Smooth muscle cell (in vitro differentiated cells): ENCODE measurements around the gene PPM1J. TPM values are rescaled to one million over a fixed set of nuclear protein-coding genes. Genes with fewer than 3 reads are reported as not detected.

Experiments used
- DNase-seq: peaks from one replicate; lab custom pipeline; 2025; ENCODE audit not compliant: unreplicated experiment; lab: John Stamatoyannopoulos, UW
- H2AFZ ChIP-seq: fragments of 200-600 bp; sonication (generic); 2 replicates; pipeline ENCODE4 v1.6.0; 2016; ENCODE audit warnings: antibody characterized with exemption, low read depth, mild to moderate bottlenecking
- H3F3A ChIP-seq: fragments of 200-600 bp; sonication (generic); 2 replicates; pipeline ENCODE4 v1.6.0; 2017; ENCODE audit warnings: antibody characterized with exemption, low read depth
- H3K27ac ChIP-seq: fragments of 200-600 bp; sonication (generic); 2 replicates; pipeline ENCODE4 v1.5.1; 2016; ENCODE audit warnings: low read depth, mild to moderate bottlenecking
- H3K27me3 ChIP-seq: fragments of 200-600 bp; sonication (generic); 2 replicates; pipeline ENCODE4 v1.6.1; 2016; ENCODE audit warnings: low read depth, mild to moderate bottlenecking
- H3K36me3 ChIP-seq: fragments of 200-600 bp; sonication (generic); 2 replicates; pipeline ENCODE4 v1.5.1; 2016; ENCODE audit warnings: low read depth
- H3K4me1 ChIP-seq: fragments of 200-600 bp; sonication (generic); 2 replicates; pipeline ENCODE4 v1.5.1; 2016; ENCODE audit warnings: low read depth
- H3K4me2 ChIP-seq: fragments of 200-600 bp; sonication (generic); 2 replicates; pipeline ENCODE4 v1.6.0; 2016; ENCODE audit warnings: mild to moderate bottlenecking
- H3K4me3 ChIP-seq: fragments of 200-600 bp; sonication (generic); 2 replicates; pipeline ENCODE4 v1.5.1; 2016; ENCODE audit warnings: mild to moderate bottlenecking
- H3K79me2 ChIP-seq: fragments of 200-600 bp; sonication (generic); 2 replicates; pipeline ENCODE4 v1.6.0; 2016; ENCODE audit warnings: low read depth, mild to moderate bottlenecking
- H3K9ac ChIP-seq: fragments of 200-600 bp; sonication (generic); 2 replicates; pipeline ENCODE4 v1.6.0; 2016; ENCODE audit warnings: low read depth
- H3K9me3 ChIP-seq: fragments of 200-600 bp; sonication (generic); replicated peaks from 2 replicates; pipeline ENCODE4 v1.5.1; 2016; ENCODE audit warnings: low read depth
- H4K20me1 ChIP-seq: fragments of 200-600 bp; sonication (generic); 2 replicates; pipeline ENCODE4 v1.6.0; 2016; ENCODE audit warnings: low read depth
- WGBS: methylation state at CpG from one replicate; pipeline ENCODE4 v1.1.7; 2016; ENCODE audit warnings: low lambda C conversion rate; 5-methylcytosine and 5-hydroxymethylcytosine counted together
- polyA plus RNA-seq: library from polyadenylated mRNA; unstranded; fragments of >200 nt; fragmentation: Nextera tagmentation; extraction: Ambion mirVana; gene quantifications from 2 replicates; pipeline ENCODE4 v1.2.1, GENCODE V29; 2016
- total RNA-seq: library from RNA; depleted of rRNA; stranded (reverse); fragments of >200 nt; gene quantifications from 2 replicates; pipeline ENCODE4 v1.2.3, GENCODE V29; 2014
- TF ChIP-seq, protein P1 (sequence below): fragments of 200-600 bp; sonication (generic); IDR thresholded peaks from 2 replicates; pipeline ENCODE4 v1.5.1; 2017; ENCODE audit warnings: borderline replicate concordance, mild to moderate bottlenecking, antibody characterized with exemption; ENCODE audit not compliant: insufficient read depth, poor library complexity, severe bottlenecking

PPM1J gene
- total and polyA plus RNA-seq, 2 experiments from 2014 or later: 1.2 to 5.2 TPM

DNA sequence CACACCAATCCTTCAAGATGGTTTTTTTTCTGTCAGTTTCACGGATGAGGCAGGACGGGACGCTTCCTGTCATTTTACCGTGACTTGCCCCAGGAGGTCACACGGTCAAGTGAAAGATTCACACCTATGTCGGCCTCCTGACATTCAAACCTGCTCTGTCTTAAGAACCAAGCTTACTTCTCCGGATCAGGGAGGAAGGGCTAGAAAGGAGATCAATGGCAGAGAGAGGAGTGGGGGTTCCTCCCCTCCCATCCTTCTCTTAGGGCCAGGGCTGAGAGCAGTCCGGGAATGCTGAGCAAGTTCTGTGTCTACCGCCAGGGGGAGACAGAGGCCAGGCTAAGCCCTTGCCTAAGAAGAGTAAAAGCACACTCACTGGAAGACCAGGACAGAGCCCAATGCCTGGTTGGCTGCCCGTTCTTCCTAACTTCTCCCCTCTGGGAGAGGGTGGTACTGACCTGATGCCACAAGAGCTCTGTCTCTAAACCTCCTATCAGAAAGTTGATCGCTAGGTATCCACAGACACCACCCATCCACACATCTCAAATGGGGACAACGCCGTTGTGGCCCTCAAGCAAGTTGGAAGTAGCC, 1.1 kb upstream of the PPM1J start:
- peak overlapping the region; percentile 61 for H3K4me3 ChIP-seq
- H3K27me3 ChIP-seq: peaks cover 6% of the 10 kb centered on the region
- 18% methylated on average over 13 of the region's 13 CpGs for WGBS
- H3K4me1 ChIP-seq: peaks cover 11% of the 10 kb centered on the region
- H3K36me3 ChIP-seq: no peaks in the 10 kb centered on the region
- TF ChIP-seq, protein P1, sequence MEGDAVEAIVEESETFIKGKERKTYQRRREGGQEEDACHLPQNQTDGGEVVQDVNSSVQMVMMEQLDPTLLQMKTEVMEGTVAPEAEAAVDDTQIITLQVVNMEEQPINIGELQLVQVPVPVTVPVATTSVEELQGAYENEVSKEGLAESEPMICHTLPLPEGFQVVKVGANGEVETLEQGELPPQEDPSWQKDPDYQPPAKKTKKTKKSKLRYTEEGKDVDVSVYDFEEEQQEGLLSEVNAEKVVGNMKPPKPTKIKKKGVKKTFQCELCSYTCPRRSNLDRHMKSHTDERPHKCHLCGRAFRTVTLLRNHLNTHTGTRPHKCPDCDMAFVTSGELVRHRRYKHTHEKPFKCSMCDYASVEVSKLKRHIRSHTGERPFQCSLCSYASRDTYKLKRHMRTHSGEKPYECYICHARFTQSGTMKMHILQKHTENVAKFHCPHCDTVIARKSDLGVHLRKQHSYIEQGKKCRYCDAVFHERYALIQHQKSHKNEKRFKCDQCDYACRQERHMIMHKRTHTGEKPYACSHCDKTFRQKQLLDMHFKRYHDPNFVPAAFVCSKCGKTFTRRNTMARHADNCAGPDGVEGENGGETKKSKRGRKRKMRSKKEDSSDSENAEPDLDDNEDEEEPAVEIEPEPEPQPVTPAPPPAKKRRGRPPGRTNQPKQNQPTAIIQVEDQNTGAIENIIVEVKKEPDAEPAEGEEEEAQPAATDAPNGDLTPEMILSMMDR: peak; percentile 93
- H3K4me2 ChIP-seq: peak overlapping the region; percentile 87
- no peak overlapping the region for H3K27ac ChIP-seq
- no peaks in the 10 kb centered on the region for H3K79me2 ChIP-seq
- H3K9me3 ChIP-seq: no peaks in the 10 kb centered on the region
- no peaks in the 10 kb centered on the region for H3F3A ChIP-seq
- no peaks in the 10 kb centered on the region for H4K20me1 ChIP-seq
- DNase-seq: peak; percentile 55
- H2AFZ ChIP-seq: peak overlapping the region; percentile 84
- no peak overlapping the region for H3K9ac ChIP-seq

DNA sequence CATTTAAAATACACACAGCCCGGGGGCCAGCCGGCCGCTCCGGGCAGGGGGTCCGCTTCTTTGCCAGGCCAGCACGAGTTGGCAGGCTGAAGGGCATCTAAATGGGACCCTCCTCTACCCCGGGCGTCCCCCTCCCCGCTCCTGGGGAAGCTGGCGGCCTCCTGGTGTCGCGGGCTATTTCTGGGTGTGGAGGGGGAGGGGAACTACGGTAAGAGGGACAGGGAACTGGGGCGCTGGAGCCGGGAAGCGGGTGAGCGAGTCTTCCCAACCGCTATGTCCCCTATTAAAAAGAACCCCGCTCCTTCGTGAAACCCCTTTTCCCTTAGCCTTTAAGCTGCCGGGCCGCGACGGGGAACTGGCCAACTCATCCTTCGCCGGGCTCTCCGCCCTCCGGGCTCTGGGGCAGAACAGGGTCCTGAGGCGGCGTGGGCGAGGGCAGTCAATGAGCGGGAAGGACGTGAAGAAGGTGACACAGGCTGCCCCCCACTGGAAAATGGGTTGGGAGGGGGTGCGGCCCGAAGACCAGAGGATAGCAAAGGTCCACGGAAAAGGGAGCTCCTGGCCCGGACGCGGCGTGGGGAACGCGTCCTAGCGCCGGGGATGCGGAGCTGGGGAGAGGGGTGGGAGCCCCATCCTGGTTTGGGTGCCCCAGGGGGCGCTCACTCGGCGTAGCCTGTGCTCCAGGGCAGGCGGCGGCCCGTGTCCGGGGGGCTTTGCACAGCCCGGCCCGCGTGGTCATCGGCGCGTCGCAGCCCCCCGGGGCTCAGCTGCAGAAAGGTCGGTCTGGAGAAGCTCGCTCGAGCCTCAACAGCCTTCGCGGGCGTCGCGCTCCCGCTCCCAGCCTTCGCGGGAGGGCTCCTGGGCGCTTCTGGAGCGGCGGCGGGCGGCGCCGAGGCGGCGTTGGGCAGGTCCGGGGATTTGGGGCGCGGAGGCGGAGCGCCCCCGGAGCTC, 544 bp downstream of the PPM1J start:
- H3K27ac ChIP-seq: no peak overlapping the region
- no peaks in the 10 kb centered on the region for H3K79me2 ChIP-seq
- H3K36me3 ChIP-seq: no peaks in the 10 kb centered on the region
- no peaks in the 10 kb centered on the region for H3F3A ChIP-seq
- H3K27me3 ChIP-seq: peaks cover 2% of the 10 kb centered on the region
- peak overlapping the region; percentile 61 for H3K4me3 ChIP-seq
- WGBS: 1% methylated on average over 84 of the region's 86 CpGs
- H2AFZ ChIP-seq: peak overlapping the region; percentile 79
- DNase-seq: peak; percentile 52
- peak overlapping the region; percentile 87 for H3K4me2 ChIP-seq
- TF ChIP-seq, protein P1: no peak
- H3K9me3 ChIP-seq: no peaks in the 10 kb centered on the region
- no peaks in the 10 kb centered on the region for H4K20me1 ChIP-seq
- H3K9ac ChIP-seq: no peak overlapping the region
- H3K4me1 ChIP-seq: peaks cover 11% of the 10 kb centered on the region

DNA sequence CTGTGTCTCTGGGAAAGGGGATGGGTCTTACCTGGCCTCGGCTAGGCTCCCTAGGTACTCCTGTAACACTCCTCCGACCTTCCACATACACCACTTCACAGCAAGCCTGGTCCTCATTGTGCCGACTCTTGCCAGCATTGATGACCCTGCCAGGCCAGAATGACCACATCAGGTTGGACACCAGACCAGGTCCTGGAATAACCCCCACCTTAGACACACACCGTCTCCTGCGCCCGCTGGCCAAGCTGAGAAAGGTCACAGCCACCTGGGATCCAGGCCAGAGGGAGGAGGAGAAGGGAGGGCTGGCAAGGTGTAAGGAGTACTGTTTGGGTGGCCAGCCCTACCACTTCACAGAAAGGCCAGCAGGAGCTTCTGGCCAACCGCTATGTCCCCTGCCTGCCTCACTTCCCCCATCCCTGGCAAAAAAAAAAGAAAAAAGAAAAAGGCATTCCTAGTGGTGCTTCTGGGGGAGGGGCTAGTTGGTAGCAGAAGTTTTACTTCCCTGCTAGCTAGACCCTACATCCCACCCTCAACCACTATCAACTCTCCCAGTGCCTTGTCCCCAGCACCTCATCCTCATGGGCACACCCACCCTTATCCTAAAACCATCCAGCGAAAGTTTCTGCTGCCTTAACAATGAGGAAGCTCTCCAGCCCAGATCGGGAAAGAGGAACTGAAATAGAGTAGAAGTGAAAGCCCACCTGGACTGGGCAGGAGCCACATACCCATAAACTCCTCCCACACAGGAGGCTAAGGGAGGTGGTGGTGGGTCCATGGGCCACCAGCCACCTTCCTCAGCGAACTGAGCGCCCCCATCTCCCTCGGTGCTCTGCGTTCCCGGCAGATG, 1.4 kb downstream of the PPM1J start:
- Histone ChIP-seq H3F3A (no peaks in the 10 kb centered on the region), H3K9me3 (no peaks in the 10 kb centered on the region), H3K36me3 (no peaks in the 10 kb centered on the region), H3K27ac (no peak overlapping the region), H3K9ac (no peak overlapping the region), H2AFZ (peak overlapping the region; percentile 79), H4K20me1 (no peaks in the 10 kb centered on the region), H3K79me2 (no peaks in the 10 kb centered on the region), H3K4me1 (peaks cover 11% of the 10 kb centered on the region), H3K4me3 (peak overlapping the region; percentile 61), H3K4me2 (peak overlapping the region; percentile 87), H3K27me3 (no peaks in the 10 kb centered on the region)
- no peak for DNase-seq
- whole genome bisulfite sequencing: 47% methylated on average over 14 of the region's 14 CpGs
- TF ChIP-seq, protein P1: no peak
